NB4 (cell line): ENCODE results near the gene SURF4.

Experiments used
- POLR2A ChIP-seq: IDR thresholded peaks from 2 replicates; pipeline ENCODE4 v1.6.1; 2011; ENCODE audit warnings: mild to moderate bottlenecking; ENCODE audit not compliant: insufficient read length; ENCODE audit errors: extremely low read depth
- TF ChIP-seq, protein P1 (sequence below): IDR thresholded peaks from one replicate; pipeline ENCODE4 v1.5.1; 2012; ENCODE audit warnings: low read depth, low read length
- TF ChIP-seq, protein P2 (sequence below): IDR thresholded peaks from 2 replicates; pipeline ENCODE4 v1.6.1; 2011; ENCODE audit warnings: low read depth, low read length

DNA sequence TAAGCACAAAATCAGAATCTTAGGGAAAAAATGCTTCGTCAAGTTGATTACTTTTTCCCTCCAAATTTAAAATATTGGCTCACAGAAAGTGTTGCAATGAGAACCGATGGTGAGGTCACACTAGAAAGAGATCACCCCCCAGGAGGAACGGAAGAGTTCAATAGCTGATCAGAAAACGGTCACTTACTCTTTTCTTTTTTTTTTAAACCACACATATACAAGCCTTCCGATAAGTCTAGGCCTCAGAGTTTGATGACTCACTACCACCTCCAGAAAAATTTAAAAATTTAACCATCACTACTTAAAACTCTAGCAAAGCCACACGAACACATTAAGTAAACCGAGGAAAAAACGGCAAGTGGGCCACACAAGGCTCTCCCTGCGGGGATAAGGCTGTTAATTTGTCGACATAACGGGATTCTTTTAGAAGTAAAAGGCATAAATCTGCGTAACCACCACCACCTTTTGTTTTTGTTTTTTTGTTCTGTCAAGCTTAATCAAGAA, 1.2 kb downstream of the SURF4 start:
- TF ChIP-seq, protein P1, sequence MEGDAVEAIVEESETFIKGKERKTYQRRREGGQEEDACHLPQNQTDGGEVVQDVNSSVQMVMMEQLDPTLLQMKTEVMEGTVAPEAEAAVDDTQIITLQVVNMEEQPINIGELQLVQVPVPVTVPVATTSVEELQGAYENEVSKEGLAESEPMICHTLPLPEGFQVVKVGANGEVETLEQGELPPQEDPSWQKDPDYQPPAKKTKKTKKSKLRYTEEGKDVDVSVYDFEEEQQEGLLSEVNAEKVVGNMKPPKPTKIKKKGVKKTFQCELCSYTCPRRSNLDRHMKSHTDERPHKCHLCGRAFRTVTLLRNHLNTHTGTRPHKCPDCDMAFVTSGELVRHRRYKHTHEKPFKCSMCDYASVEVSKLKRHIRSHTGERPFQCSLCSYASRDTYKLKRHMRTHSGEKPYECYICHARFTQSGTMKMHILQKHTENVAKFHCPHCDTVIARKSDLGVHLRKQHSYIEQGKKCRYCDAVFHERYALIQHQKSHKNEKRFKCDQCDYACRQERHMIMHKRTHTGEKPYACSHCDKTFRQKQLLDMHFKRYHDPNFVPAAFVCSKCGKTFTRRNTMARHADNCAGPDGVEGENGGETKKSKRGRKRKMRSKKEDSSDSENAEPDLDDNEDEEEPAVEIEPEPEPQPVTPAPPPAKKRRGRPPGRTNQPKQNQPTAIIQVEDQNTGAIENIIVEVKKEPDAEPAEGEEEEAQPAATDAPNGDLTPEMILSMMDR: no peak
- TF ChIP-seq POLR2A: no peak
- TF ChIP-seq, protein P2, sequence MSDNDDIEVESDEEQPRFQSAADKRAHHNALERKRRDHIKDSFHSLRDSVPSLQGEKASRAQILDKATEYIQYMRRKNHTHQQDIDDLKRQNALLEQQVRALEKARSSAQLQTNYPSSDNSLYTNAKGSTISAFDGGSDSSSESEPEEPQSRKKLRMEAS: no peak
